ENCODE results near the gene GGT5.
"Not testable (repeated sequence)": the region's sequence is repeated elsewhere in the genome, so short reads cannot be mapped to it uniquely, and the experiment has no call there.

GGT5 gene

GRCh38 chr22:24201681-24202614, 42.9 kb downstream of the GGT5 start:
- no peak for DNase-seq

- DNase-seq = no peak
These were observed 44.2 kb downstream of the GGT5 start for GRCh38 chr22:24200619-24201212.

GRCh38 chr22:24198682-24199052, 46.2 kb downstream of the GGT5 start:
- DNase-seq = no peak

- no peak for DNase-seq
These were observed 53.0 kb downstream of the GGT5 start for GRCh38 chr22:24191893-24192292.

GRCh38 chr22:24191381-24191841, 53.5 kb downstream of the GGT5 start:
- DNase-seq = no peak

- DNase-seq = no peak
These were observed 54.2 kb downstream of the GGT5 start for GRCh38 chr22:24190596-24191208.

GRCh38 chr22:24190159-24190540, 54.7 kb downstream of the GGT5 start:
- DNase-seq = no peak

- peak; percentile 38 for DNase-seq
These were observed 55.4 kb downstream of the GGT5 start for GRCh38 chr22:24189249-24190158.

- no peak for DNase-seq
These were observed 56.1 kb downstream of the GGT5 start for GRCh38 chr22:24188705-24189248.

GRCh38 chr22:24187731-24188644, 56.9 kb downstream of the GGT5 start:
- no peak for DNase-seq

- DNase-seq = no peak
These were observed 57.8 kb downstream of the GGT5 start for GRCh38 chr22:24186892-24187670.

GRCh38 chr22:24186352-24186740, 58.5 kb downstream of the GGT5 start:
- DNase-seq = no peak

GRCh38 chr22:24185501-24186351, 59.2 kb downstream of the GGT5 start:
- DNase-seq = no peak

- DNase-seq = no peak
These were observed 59.8 kb downstream of the GGT5 start for GRCh38 chr22:24185001-24185500.

GRCh38 chr22:24184057-24184798, 60.7 kb downstream of the GGT5 start:
- no peak for DNase-seq

GRCh38 chr22:24183321-24184031, 61.4 kb downstream of the GGT5 start:
- DNase-seq = no peak

GRCh38 chr22:24182900-24183246, 62.0 kb downstream of the GGT5 start:
- not testable (repeated sequence) for DNase-seq

Data from NCI-H510A treated with DMSO at 0.1 percent for 48 hours (cell line).